ENCODE results near the gene NCAPD2. TPM values are rescaled to one million over a fixed set of nuclear protein-coding genes. Genes with fewer than 3 reads are reported as not detected.

Gene NCAPD2, protein sequence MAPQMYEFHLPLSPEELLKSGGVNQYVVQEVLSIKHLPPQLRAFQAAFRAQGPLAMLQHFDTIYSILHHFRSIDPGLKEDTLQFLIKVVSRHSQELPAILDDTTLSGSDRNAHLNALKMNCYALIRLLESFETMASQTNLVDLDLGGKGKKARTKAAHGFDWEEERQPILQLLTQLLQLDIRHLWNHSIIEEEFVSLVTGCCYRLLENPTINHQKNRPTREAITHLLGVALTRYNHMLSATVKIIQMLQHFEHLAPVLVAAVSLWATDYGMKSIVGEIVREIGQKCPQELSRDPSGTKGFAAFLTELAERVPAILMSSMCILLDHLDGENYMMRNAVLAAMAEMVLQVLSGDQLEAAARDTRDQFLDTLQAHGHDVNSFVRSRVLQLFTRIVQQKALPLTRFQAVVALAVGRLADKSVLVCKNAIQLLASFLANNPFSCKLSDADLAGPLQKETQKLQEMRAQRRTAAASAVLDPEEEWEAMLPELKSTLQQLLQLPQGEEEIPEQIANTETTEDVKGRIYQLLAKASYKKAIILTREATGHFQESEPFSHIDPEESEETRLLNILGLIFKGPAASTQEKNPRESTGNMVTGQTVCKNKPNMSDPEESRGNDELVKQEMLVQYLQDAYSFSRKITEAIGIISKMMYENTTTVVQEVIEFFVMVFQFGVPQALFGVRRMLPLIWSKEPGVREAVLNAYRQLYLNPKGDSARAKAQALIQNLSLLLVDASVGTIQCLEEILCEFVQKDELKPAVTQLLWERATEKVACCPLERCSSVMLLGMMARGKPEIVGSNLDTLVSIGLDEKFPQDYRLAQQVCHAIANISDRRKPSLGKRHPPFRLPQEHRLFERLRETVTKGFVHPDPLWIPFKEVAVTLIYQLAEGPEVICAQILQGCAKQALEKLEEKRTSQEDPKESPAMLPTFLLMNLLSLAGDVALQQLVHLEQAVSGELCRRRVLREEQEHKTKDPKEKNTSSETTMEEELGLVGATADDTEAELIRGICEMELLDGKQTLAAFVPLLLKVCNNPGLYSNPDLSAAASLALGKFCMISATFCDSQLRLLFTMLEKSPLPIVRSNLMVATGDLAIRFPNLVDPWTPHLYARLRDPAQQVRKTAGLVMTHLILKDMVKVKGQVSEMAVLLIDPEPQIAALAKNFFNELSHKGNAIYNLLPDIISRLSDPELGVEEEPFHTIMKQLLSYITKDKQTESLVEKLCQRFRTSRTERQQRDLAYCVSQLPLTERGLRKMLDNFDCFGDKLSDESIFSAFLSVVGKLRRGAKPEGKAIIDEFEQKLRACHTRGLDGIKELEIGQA (N-terminal part only)
- total RNA-seq (2012; rRNA removed) (52.8 and 57.9 TPM in 2 replicates), polyA plus RNA-seq (2012; rRNA removed) (35.6 and 40.9 TPM in 2 replicates), Bru-seq, nascent RNA (percentile 69 among the genes with signal in this experiment), BruChase-seq, experiment 1, labeled RNA remaining after a 6-hour chase (percentile 82 among the genes with signal in this experiment), BruChase-seq, experiment 2, labeled RNA remaining after a 2-hour chase (percentile 71 among the genes with signal in this experiment)
- polyA plus RNA-seq (2012; cell fraction: cytosol; rRNA removed), result 24.1 and 33.8 TPM in 2 replicates
- 21.1 and 24.2 TPM in 2 replicates for polyA plus RNA-seq (2012; cell fraction: nucleus; rRNA removed; ENCODE audit: low replicate concordance)
- long read RNA-seq, full-length matches to known transcripts, result 11 of 34 reads
- long read RNA-seq, partial matches to known transcripts, result 20 of 34 reads
- long read RNA-seq, other reads (novel, unspliced or antisense), result 3 of 34 reads

- Histone ChIP-seq H2BK15ac (ENCODE audit: low read depth, low read length) (peak within 1 kb of the TSS; percentile 79; the same call in 2 of the 3 replicates), H2BK20ac (ENCODE audit: low read depth, low read length) (peak within 1 kb of the TSS; percentile 7; the same call in 1 of the 2 replicates), H2BK120ac (ENCODE audit: low read depth, low read length) (peak within 1 kb of the TSS; percentile 67), H3K4ac (ENCODE audit: low read depth, low read length) (peak within 1 kb of the TSS; percentile 96), H2AFZ (replicated peaks; ENCODE audit: low read length, poor library complexity) (peak within 1 kb of the TSS; percentile 94), H3K14ac (replicated peaks; ENCODE audit: low read depth, low read length) (peak within 1 kb of the TSS; percentile 97), H3K4me1 (ENCODE audit: control insufficient read depth, insufficient read depth, low read length) (no peaks in the 10 kb centered on the region; the same call in 1 of the 2 replicates), H3K79me1 (ENCODE audit: low read depth in 1 of 2, low read length in 2 of 2) (peaks cover 33 to 45% of the 10 kb centered on the region in 2 experiments), H3K4me2 (ENCODE audit: low read depth, low read length) (peak within 1 kb of the TSS; percentile 97), H4K8ac (ENCODE audit: low read depth in 2 of 2, low read length in 2 of 2) (peak within 1 kb of the TSS; percentile 90 to 99), H2AK9ac (replicated peaks; ENCODE audit: low read depth, low read length, poor library complexity) (peak within 1 kb of the TSS; percentile 93), H3K56ac (ENCODE audit: extremely low read depth, insufficient read depth, low read length) (peak within 1 kb of the TSS; percentile 96), H4K91ac (ENCODE audit: insufficient read depth, low read depth, low read length) (peak within 1 kb of the TSS; percentile 93), H3K27ac (ENCODE audit: insufficient read depth, low read length) (peak within 1 kb of the TSS; percentile 94), H3K9me1 (ENCODE audit: insufficient read depth, low read length) (peaks cover 8% of the 10 kb centered on the region), H3K9ac (ENCODE audit: low read depth, low read length) (peak within 1 kb of the TSS; percentile 95), H4K20me1 (ENCODE audit: insufficient read depth, low read length) (peaks cover 4% of the 10 kb centered on the region), H3K23ac (ENCODE audit: low read depth, low read length) (peak within 1 kb of the TSS; percentile 94), H3K4me3 (ENCODE audit: insufficient read depth, low read depth, low read length) (peak within 1 kb of the TSS; percentile 83), H3K18ac (ENCODE audit: low read depth, low read length) (peak within 1 kb of the TSS; percentile 73), H4K5ac (ENCODE audit: low read depth, low read length) (peak within 1 kb of the TSS; percentile 89), H2BK5ac (ENCODE audit: low read depth, low read length, poor library complexity, severe bottlenecking) (peak within 1 kb of the TSS; percentile 90), H3K36me3 (ENCODE audit: control insufficient read depth, insufficient read depth, low read length) (no peaks in the 10 kb centered on the region; the same call in 1 of the 2 replicates), H3K27me3 (ENCODE audit: control insufficient read depth, insufficient read depth, low read length) (no peaks in the 10 kb centered on the region), H2AK5ac (ENCODE audit: low read depth, low read length) (peak within 1 kb of the TSS; percentile 99), H3K9me3 (ENCODE audit: control insufficient read depth, insufficient read depth, low read length) (no peaks in the 10 kb centered on the region)
- ChIA-PET CTCF (interaction anchor here (1.0 kb wide), 1 partner anchor 42 kb away, joined by 3 read pairs; no protein-coding TSS in a partner anchor), POLR2A (ENCODE audit: unreplicated experiment) (interaction anchor here (0.5 to 1.2 kb wide), 3 partner anchors 10 to 41 kb away, joined by 3 to 37 read pairs (median 3); partner anchors contain the start of gene GAPDH)
- TSS peak; percentile 65 for BruUV-seq (replicated peaks)
- ATAC-seq (ENCODE audit: low read depth) (peak; percentile 97), DNase-seq (peak; percentile 93)
- in situ Hi-C loops (cut with MboI; ENCODE audit: low sequenced_read_pairs), result no loop called here
- dilution Hi-C loops (cut with HindIII; ENCODE audit: low sequenced_read_pairs, unreplicated experiment), result no loop called here
- intact Hi-C loops (cut with micrococcal nuclease), result loop anchor here (2.0 kb wide), 2 partner anchors 39 to 63 kb away; no protein-coding TSS in a partner anchor
- 0% methylated on average over 35 of the region's 49 CpGs; no CpG with 5 or more reads in 1 of the 2 experiments for WGBS, 2 experiments (ENCODE audit: extremely low coverage in 2 of 2, insufficient read length in 1 of 2)
- TF ChIP-seq RFX5 (IDR thresholded peaks at IDR 0.05; ENCODE audit: low read depth, low read length), result no peak
- TF ChIP-seq NFE2L2 (IDR thresholded peaks at IDR 0.05; ENCODE audit: low read depth, low read length), result no peak
- TF ChIP-seq CHD1 (IDR thresholded peaks at IDR 0.05; ENCODE audit: low read depth, low read length), result peak; percentile 88; the same call in 1 of the 2 replicates
- TF ChIP-seq, protein P1, sequence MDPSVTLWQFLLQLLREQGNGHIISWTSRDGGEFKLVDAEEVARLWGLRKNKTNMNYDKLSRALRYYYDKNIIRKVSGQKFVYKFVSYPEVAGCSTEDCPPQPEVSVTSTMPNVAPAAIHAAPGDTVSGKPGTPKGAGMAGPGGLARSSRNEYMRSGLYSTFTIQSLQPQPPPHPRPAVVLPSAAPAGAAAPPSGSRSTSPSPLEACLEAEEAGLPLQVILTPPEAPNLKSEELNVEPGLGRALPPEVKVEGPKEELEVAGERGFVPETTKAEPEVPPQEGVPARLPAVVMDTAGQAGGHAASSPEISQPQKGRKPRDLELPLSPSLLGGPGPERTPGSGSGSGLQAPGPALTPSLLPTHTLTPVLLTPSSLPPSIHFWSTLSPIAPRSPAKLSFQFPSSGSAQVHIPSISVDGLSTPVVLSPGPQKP (IDR thresholded peaks at IDR 0.05; ENCODE audit: borderline replicate concordance, low read depth, low read length), result no peak
- 0 out of 2 replicates have a peak, but pooled peaks have one; percentile 18 for TF ChIP-seq FOS (IDR thresholded peaks at IDR 0.05; ENCODE audit: low read depth, low read length)
- no peak for TF ChIP-seq RCOR1 (IDR thresholded peaks at IDR 0.05; ENCODE audit: insufficient replicate concordance, low read length)
- peak; percentile 93 for TF ChIP-seq POLR2A (IDR thresholded peaks at IDR 0.05; ENCODE audit: low read depth, low read length)
- TF ChIP-seq SMC3 (IDR thresholded peaks at IDR 0.05; ENCODE audit: low read depth, low read length), result no peak
- TF ChIP-seq BHLHE40 (IDR thresholded peaks at IDR 0.05; ENCODE audit: low read depth, low read length), result no peak
Measured at GRCh38 chr12:6493497-6494257, at the start of gene NCAPD2. NCAPD2 (plus strand) TSS chr12:6494102; CDS start chr12:6495099, 997 bp downstream.
